Activated CD4-positive, alpha-beta T cell treated with anti-CD3 and anti-CD28 coated beads, Interleukin-2, amount 10 ng/mL, durations not matched to agents 7 days and 5 days (primary cell): ENCODE results near the gene CPLANE1. TPM values are rescaled to one million over a fixed set of nuclear protein-coding genes. Genes with fewer than 3 reads are reported as not detected.

Experiments used
- CTCF ChIA-PET: fragments of 350-600 bp; sonication (Branson Sonifier 250); formaldehyde crosslinking; loops from one replicate; lab custom pipeline; 2021; ENCODE audit warnings: antibody characterized with exemption; lab: Charles Lee
- POLR2A ChIA-PET: fragments of 350-600 bp; sonication (Branson Sonifier 250); formaldehyde crosslinking; loops from one replicate; lab custom pipeline; 2021; ENCODE audit warnings: antibody characterized with exemption; lab: Charles Lee
- DNase-seq: peaks from one replicate; pipeline ENCODE4 v3.0.0-alpha.2; 2020
- H3K27ac Mint-ChIP-seq: one replicate; pipeline ENCODE4 v1.8.0; 2021; ENCODE audit warnings: mild to moderate bottlenecking, moderate library complexity, mixed read lengths
- H3K27me3 Mint-ChIP-seq: one replicate; pipeline ENCODE4 v1.8.0; 2021; ENCODE audit warnings: mixed read lengths
- H3K36me3 Mint-ChIP-seq: one replicate; pipeline ENCODE4 v1.8.0; 2021; ENCODE audit warnings: low read depth, mixed read lengths
- H3K4me1 Mint-ChIP-seq: one replicate; pipeline ENCODE4 v1.8.0; 2021; ENCODE audit warnings: mixed read lengths
- H3K4me3 Mint-ChIP-seq: one replicate; pipeline ENCODE4 v1.8.0; 2021; ENCODE audit warnings: mild to moderate bottlenecking, moderate library complexity, mixed read lengths
- H3K9me3 Mint-ChIP-seq: one replicate; pipeline ENCODE4 v1.8.0; 2021; ENCODE audit warnings: mixed read lengths
- total RNA-seq, 2 experiments: library from RNA; stranded (reverse); gene quantifications; one replicate each; pipeline ENCODE4 v1.2.3, GENCODE V29; 2021

The CPLANE1 gene
- total RNA-seq, 2 experiments from 2014 or later: 11.4 to 13.7 TPM

DNA sequence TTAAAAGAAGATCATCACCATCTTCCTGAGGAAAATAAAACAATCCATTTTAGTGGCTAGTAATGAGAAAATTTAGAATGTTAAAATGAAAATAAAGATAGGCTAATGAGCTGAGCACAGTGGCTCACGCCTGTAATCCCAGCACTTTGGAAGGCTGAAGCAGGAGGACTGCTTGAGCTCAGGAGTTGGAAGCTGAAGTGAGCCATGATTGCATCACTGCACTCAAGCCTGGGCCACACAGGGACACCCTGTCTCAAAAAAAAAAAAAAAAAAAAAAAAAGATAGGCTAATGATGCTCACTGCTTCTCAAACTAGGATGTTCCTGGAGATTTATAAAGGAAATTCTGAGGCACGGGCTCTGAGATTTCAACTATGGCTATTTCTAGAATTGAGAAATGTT is 50.3 kb downstream of the CPLANE1 start:
- POLR2A ChIA-PET: no interaction called here
- Mint-ChIP-seq H3K36me3 (peaks cover 42% of the 10 kb centered on the region), H3K27ac (peak overlapping the region; percentile 71), H3K4me1 (peaks cover 31% of the 10 kb centered on the region), H3K4me3 (no peak overlapping the region), H3K9me3 (peaks cover 2% of the 10 kb centered on the region), H3K27me3 (no peaks in the 10 kb centered on the region)
- CTCF ChIA-PET: interaction anchor here (1.3 to 1.8 kb wide), 2 partner anchors 10 to 22 kb away, joined by 5 read pairs; no protein-coding TSS in a partner anchor
- DNase-seq: no peak

DNA sequence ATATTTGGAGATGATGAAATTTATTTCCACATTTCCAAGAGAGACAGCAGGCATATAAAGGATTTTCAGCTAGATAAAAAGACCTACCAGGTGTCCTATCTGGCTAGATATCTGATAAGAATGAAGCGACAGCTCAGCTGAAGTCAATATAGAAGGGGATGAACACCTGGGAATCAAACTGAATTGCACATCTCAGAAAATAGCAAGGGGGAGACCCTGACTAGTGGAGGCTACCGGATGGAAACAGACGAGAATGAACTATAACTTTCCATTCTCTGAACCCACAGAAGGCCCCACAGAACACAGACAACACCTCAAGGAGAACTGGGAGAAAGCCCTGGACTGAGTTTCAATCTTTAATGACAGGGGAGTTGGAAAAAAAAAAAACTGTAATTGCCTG is 51.1 kb downstream of the CPLANE1 start:
- peak; percentile 14 for DNase-seq
- Mint-ChIP-seq H3K27ac (peak overlapping the region; percentile 96), H3K9me3 (peaks cover 2% of the 10 kb centered on the region), H3K27me3 (no peaks in the 10 kb centered on the region), H3K4me1 (peaks cover 31% of the 10 kb centered on the region), H3K36me3 (peaks cover 38% of the 10 kb centered on the region), H3K4me3 (peak overlapping the region; percentile 63)
- POLR2A ChIA-PET: no interaction called here
- CTCF ChIA-PET: interaction anchor here (0.8 to 1.3 kb wide), 3 partner anchors 9 to 21 kb away, joined by 3 to 5 read pairs (median 4); no protein-coding TSS in a partner anchor

DNA sequence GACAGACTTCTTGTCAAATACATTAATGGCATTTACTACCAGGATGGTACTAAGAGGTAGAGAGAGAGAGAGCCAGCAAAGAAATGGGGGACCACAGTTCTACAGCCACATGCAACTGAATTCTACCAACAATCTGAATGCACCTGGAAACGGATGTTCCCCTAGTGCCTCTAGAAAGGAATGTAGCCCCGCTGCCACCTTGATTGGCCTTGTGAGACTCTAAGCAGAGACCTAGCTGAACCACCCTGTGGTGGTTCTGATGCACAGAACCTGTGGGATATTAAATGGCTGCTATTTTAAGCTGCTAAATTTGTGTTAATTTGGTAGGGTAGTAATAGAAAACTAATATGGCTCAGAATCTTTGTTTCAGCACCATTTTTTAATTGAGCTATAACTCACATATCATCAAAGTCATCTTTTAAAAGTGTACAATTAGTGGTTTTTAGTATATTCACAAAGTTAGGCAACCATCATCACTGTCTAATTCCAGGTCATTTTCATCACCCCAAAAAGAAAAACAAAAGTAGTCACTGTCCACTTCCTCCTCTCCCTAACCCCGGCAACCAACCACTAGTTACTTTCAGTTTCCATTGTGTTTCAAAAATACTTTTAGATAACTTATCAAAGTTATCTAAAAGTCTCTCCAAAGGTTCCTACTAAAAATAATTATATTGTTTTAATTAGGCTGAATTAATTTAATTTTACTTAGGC is 51.7 kb downstream of the CPLANE1 start:
- peak overlapping the region; percentile 96 for H3K27ac Mint-ChIP-seq
- CTCF ChIA-PET: interaction anchor here (0.6 to 1.0 kb wide), 3 partner anchors 10 to 63 kb away, joined by 3 to 4 read pairs (median 3); no protein-coding TSS in a partner anchor
- peaks cover 38% of the 10 kb centered on the region for H3K36me3 Mint-ChIP-seq
- peak overlapping the region; percentile 63 for H3K4me3 Mint-ChIP-seq
- peaks cover 2% of the 10 kb centered on the region for H3K9me3 Mint-ChIP-seq
- no peaks in the 10 kb centered on the region for H3K27me3 Mint-ChIP-seq
- H3K4me1 Mint-ChIP-seq: peaks cover 31% of the 10 kb centered on the region
- POLR2A ChIA-PET: no interaction called here
- peak; percentile 44 for DNase-seq

DNA sequence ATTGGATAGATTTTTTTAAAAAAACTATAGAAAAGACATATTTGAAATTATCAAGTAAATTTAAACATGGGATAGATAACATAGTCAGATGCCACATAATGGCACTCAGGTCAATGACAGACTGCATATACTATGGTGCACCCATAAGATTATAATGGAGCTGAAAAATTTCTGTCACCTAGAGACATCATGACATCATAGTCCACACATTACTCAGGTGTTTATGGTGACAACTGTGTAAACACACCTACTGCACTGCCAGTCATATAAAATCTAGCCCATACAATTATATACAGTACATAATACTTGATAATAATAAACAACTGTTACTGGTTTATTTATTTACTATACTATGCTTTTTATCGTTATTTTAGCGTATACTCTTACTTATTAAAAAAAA is 58.6 kb downstream of the CPLANE1 start:
- Mint-ChIP-seq H3K9me3 (peaks cover 1% of the 10 kb centered on the region), H3K36me3 (peaks cover 12% of the 10 kb centered on the region), H3K4me3 (no peak overlapping the region), H3K27ac (no peak overlapping the region), H3K4me1 (no peaks in the 10 kb centered on the region), H3K27me3 (no peaks in the 10 kb centered on the region)
- CTCF ChIA-PET: interaction anchor here (0.6 kb wide), 1 partner anchor 132 kb away, joined by 3 read pairs; no protein-coding TSS in a partner anchor
- POLR2A ChIA-PET: no interaction called here
- DNase-seq: no peak

DNA sequence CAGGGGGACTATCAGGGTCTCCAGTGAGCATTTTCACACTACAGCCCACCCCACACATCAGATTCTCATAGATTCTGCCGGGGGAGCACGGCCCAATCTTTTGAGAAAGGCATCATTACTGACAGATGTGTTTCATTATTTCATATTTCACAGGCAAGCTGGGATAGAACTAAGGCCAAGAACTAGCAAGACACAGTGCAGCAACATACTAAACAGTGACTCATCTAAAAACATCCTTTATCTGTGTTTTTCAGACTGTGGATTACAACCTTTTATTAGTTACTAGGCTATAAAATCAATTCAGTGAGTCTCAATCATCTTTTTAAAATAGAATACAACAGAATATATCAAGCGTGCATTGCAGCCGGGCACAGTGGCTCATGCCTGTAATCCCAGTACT is 59.8 kb downstream of the CPLANE1 start:
- no peak for DNase-seq
- Mint-ChIP-seq H3K4me1 (no peaks in the 10 kb centered on the region), H3K27me3 (no peaks in the 10 kb centered on the region), H3K9me3 (peaks cover 1% of the 10 kb centered on the region), H3K27ac (no peak overlapping the region), H3K4me3 (no peak overlapping the region), H3K36me3 (peaks cover 17% of the 10 kb centered on the region)
- CTCF ChIA-PET: interaction anchor here (1.8 kb wide), 1 partner anchor 10 kb away, joined by 5 read pairs; no protein-coding TSS in a partner anchor
- POLR2A ChIA-PET: no interaction called here

DNA sequence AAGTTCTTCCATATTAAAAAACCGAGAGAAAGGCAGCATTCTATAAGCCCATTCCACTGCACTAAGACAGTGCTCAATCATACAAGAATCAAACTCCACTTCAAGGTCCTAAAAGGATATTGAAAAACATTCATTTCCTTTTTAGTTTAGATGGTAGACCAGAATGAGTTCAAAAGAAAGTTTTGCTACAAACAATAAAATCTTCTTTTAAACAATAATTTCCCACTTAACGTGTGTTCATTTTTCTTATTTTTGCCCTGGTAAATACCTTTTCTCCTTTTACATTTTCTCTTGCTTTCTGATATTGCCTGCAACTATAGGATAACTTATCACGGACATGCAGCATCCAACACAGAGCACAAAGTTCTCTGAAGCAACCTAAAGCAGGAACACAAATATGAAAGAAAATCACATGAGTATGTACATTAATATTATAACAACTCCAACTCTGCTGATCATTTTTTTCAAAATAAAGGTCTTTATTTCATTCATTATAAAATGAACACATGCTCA is 61.7 kb downstream of the CPLANE1 start:
- ChIA-PET POLR2A (no interaction called here), CTCF (interaction anchor here (1.8 kb wide), 1 partner anchor 12 kb away, joined by 5 read pairs; no protein-coding TSS in a partner anchor)
- H3K27ac Mint-ChIP-seq: no peak overlapping the region
- H3K9me3 Mint-ChIP-seq: peaks cover 1% of the 10 kb centered on the region
- H3K27me3 Mint-ChIP-seq: no peaks in the 10 kb centered on the region
- no peak overlapping the region for H3K4me3 Mint-ChIP-seq
- H3K36me3 Mint-ChIP-seq: peaks cover 23% of the 10 kb centered on the region
- peaks cover 2% of the 10 kb centered on the region for H3K4me1 Mint-ChIP-seq
- DNase-seq: no peak

DNA sequence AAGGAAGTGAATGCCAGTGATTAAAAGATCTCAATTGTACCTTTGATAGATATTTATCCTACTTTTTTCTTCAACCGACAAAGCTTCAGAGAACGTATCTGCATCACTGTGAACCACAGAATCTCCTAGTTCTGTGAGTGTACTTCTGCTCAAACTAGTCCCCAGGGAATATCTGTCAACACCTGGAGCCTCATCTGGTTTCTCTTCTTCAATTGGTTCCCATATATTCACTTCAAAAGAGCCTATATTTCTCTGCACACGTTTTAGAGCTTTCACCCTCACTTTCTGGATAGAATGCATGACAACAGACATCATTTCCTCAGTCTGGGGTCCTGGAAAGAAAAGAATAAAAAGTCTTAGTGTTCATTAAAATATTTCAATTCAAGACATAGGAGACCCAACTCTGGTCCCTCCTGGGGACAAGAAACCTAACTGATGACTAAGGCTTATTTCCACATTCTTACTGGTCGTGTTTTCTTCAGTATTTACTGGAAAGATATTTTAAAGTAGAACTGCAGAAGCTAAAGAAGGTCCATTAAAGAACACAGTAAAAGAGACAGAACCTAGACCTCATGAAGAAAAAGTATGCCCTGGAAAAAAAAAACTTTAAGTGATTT is 64.3 kb downstream of the CPLANE1 start:
- Mint-ChIP-seq H3K36me3 (peaks cover 24% of the 10 kb centered on the region), H3K27me3 (no peaks in the 10 kb centered on the region)

DNA sequence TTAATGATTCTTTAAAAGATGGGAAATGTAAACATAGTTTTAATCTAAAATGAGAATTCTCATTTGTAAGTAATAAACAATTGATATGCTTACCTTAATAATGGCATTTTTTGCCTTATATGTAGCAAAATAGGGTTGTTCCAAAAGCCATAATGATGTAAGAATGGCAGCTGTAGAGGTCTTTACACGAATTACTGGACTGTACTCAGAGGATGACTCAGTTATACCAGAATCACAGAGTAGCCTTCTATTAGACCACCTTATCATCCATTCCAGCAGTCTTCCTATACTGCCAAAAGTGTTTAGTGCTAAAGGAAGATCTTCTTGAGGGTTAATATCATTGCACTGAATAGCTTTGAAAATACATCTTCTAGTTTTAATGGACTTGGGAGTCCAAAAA is 66.5 kb downstream of the CPLANE1 start:
- ChIA-PET POLR2A (no interaction called here), CTCF (no interaction called here)
- DNase-seq: no peak

More for the DNA sequence above, 64.3 kb downstream of the CPLANE1 start:
- Mint-ChIP-seq H3K4me1 (peaks cover 5% of the 10 kb centered on the region), H3K4me3 (no peak overlapping the region), H3K27ac (no peak overlapping the region), H3K9me3 (peaks cover 1% of the 10 kb centered on the region)
- CTCF ChIA-PET: interaction anchor here (0.6 kb wide), 1 partner anchor 152 kb away, joined by 4 read pairs; no protein-coding TSS in a partner anchor
- DNase-seq: no peak
- POLR2A ChIA-PET: no interaction called here

DNA sequence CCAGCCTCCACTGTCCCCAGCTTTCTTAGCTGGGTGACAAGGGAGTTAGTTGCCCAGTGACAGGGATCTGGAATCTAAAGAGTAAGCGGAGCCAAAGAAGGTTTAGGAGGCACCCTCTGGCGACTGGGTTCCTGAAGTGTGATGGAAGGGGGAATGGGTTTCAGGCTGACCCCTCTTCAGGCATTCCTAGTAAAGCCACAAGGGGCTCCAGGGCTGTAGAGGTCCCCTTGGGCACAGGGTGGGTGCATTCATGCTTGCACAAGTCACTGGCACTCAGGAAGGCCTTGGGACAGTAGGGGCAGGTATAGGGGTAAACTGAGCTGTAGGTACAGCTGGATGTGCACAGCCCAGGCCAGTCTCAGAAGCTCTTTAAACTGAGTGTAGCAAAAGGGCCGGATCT is 74.2 kb downstream of the CPLANE1 start:
- H3K4me3 Mint-ChIP-seq: no peak overlapping the region
- no peak overlapping the region for H3K27ac Mint-ChIP-seq
- DNase-seq: no peak
- POLR2A ChIA-PET: no interaction called here
- peaks cover 24% of the 10 kb centered on the region for H3K36me3 Mint-ChIP-seq
- CTCF ChIA-PET: interaction anchor here (1.8 kb wide), 1 partner anchor 63 kb away, joined by 3 read pairs; no protein-coding TSS in a partner anchor
- H3K4me1 Mint-ChIP-seq: no peaks in the 10 kb centered on the region
- no peaks in the 10 kb centered on the region for H3K9me3 Mint-ChIP-seq
- H3K27me3 Mint-ChIP-seq: no peaks in the 10 kb centered on the region

More for the DNA sequence above, 66.5 kb downstream of the CPLANE1 start:
- peaks cover 1% of the 10 kb centered on the region for H3K9me3 Mint-ChIP-seq
- H3K27me3 Mint-ChIP-seq: no peaks in the 10 kb centered on the region
- no peak overlapping the region for H3K4me3 Mint-ChIP-seq
- peaks cover 26% of the 10 kb centered on the region for H3K36me3 Mint-ChIP-seq
- peaks cover 5% of the 10 kb centered on the region for H3K4me1 Mint-ChIP-seq
- no peak overlapping the region for H3K27ac Mint-ChIP-seq

DNA sequence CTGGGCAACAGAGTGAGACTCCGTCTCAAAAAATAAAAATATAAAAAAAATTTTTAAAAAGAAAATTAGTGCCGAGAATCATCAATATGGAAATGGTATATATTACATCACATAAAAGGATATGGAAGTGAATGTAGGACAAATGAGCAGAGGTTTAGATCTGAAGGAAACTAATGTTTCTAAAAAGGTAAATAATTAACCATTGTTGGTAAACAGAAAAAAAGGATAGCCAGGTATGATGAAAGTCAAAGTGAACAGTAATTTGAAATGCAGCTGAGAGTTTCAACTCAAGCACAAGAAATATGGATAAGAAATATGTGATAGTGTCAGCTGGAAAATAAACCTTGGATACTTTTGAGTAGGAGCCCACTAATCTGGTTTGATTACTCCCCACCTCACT is 76.2 kb downstream of the CPLANE1 start:
- no peak overlapping the region for H3K4me3 Mint-ChIP-seq
- peaks cover 35% of the 10 kb centered on the region for H3K36me3 Mint-ChIP-seq
- no peak overlapping the region for H3K27ac Mint-ChIP-seq
- no peak for DNase-seq
- H3K27me3 Mint-ChIP-seq: no peaks in the 10 kb centered on the region
- no peaks in the 10 kb centered on the region for H3K4me1 Mint-ChIP-seq
- H3K9me3 Mint-ChIP-seq: no peaks in the 10 kb centered on the region
- CTCF ChIA-PET: no interaction called here
- POLR2A ChIA-PET: no interaction called here

DNA sequence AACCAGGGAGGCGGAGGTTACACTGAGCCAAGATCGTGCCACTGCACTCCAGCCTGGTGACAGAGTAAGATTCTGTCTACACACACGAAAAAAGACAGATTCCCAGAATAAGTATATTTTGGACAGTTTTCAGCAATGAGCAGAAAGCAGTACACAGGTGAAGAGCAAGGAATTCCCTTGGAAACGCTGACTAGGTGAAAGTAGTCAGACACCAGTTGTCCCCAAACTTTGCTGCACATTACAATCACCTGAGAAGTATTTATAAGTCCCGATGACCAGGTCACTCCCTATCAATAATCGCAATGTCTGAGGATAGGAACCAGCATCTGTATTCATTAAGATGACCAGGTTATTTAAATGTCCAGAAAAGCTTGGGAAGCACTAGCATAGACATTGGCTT is 78.3 kb downstream of the CPLANE1 start:
- Mint-ChIP-seq H3K9me3 (no peaks in the 10 kb centered on the region), H3K36me3 (peaks cover 33% of the 10 kb centered on the region), H3K27me3 (no peaks in the 10 kb centered on the region), H3K4me3 (no peak overlapping the region), H3K4me1 (no peaks in the 10 kb centered on the region), H3K27ac (no peak overlapping the region)
- POLR2A ChIA-PET: interaction anchor here (0.6 kb wide), 1 partner anchor 1074 kb away, joined by 3 read pairs; no protein-coding TSS in a partner anchor
- CTCF ChIA-PET: interaction anchor here (0.6 kb wide), 1 partner anchor 22 kb away, joined by 3 read pairs; no protein-coding TSS in a partner anchor
- DNase-seq: no peak

DNA sequence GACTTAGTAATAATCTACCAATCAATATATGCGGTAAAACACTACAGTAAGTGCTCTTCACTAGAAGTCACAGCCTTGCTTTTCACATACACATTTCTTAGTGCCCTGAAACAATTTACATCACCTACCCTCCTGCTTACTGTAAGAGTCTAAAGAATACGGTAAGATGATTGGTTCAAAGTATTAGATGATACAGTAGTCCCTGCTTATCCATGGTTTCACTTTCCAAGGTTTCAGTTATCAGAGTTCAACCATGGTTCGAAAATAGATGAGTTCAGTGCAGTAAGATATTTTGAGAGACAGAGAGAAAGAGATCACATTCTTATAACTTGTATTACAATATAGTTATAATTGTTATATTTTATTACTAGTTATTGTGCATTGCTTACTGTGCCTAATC is 83.0 kb downstream of the CPLANE1 start:
- no peaks in the 10 kb centered on the region for H3K27me3 Mint-ChIP-seq
- no peaks in the 10 kb centered on the region for H3K9me3 Mint-ChIP-seq
- H3K4me3 Mint-ChIP-seq: no peak overlapping the region
- peaks cover 28% of the 10 kb centered on the region for H3K36me3 Mint-ChIP-seq
- no peaks in the 10 kb centered on the region for H3K4me1 Mint-ChIP-seq
- CTCF ChIA-PET: no interaction called here
- H3K27ac Mint-ChIP-seq: no peak overlapping the region
- POLR2A ChIA-PET: no interaction called here
- DNase-seq: no peak

DNA sequence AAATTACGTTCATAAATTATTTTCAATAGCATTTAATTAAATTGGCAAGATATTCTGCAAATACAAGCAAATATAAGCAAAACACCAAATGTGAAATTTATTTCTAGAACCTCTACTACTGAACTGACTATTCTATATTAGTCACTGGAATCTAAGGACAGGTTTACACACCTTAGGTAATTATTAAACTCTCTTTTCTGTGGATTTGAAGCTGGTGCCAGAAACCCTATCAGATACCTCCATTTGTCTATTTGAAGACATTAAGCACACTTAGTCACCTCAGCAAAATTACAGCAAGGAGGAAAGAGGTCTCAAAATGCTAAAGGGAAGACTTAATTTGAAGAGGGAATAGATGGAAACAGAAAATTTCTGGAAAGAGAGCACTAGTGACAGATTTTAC is 83.4 kb downstream of the CPLANE1 start:
- no peaks in the 10 kb centered on the region for H3K4me1 Mint-ChIP-seq
- H3K4me3 Mint-ChIP-seq: no peak overlapping the region
- H3K36me3 Mint-ChIP-seq: peaks cover 30% of the 10 kb centered on the region
- ChIA-PET CTCF (no interaction called here), POLR2A (no interaction called here)
- no peak for DNase-seq
- no peaks in the 10 kb centered on the region for H3K27me3 Mint-ChIP-seq
- no peak overlapping the region for H3K27ac Mint-ChIP-seq
- no peaks in the 10 kb centered on the region for H3K9me3 Mint-ChIP-seq
